Ovary (tissue), 9 donors: ENCODE results near the gene ADAMTS3. TPM values are rescaled to one million over a fixed set of nuclear protein-coding genes. Genes with fewer than 3 reads are reported as not detected.

Experiments used
- DNase-seq, 5 donors: peaks; one replicate each; pipeline ENCODE4 v3.0.0-alpha.2; 2019 to 2020
- H3K27ac ChIP-seq, 2 donors: fragments of 200-600 bp; one replicate each; pipeline versions ENCODE4 v1.5.1 to v1.8.0; 2019 to 2022
- H3K27me3 ChIP-seq: fragments of 200-600 bp; one replicate; pipeline ENCODE4 v1.8.0; 2022
- H3K36me3 ChIP-seq: fragments of 200-600 bp; sonication (generic); one replicate; pipeline ENCODE4 v1.5.1; 2019
- H3K4me1 ChIP-seq: one replicate; pipeline ENCODE4 v1.8.1; 2013; ENCODE audit warnings: mild to moderate bottlenecking, moderate library complexity; ENCODE audit not compliant: insufficient read depth
- H3K4me3 ChIP-seq: fragments of 200-600 bp; sonication (generic); one replicate; pipeline ENCODE4 v1.5.1; 2017
- H3K9me3 ChIP-seq, 2 donors: fragments of 200-600 bp in 1 of 2; sonication (generic) in 1 of 2; one replicate each; pipeline versions ENCODE4 v1.5.1 to v1.8.1; 2013 to 2019; ENCODE audit warnings: mild to moderate bottlenecking in 1 of 2, moderate library complexity in 1 of 2
- CTCF ChIP-seq, 3 donors: fragments of 450-650 bp in 2 of 3; fragments of 200-600 bp in 1 of 3; IDR thresholded peaks; one replicate each; pipeline versions ENCODE4 v1.5.1 to v1.8.0; 2016 to 2022; ENCODE audit warnings: antibody characterized with exemption in 3 of 3, mild to moderate bottlenecking in 1 of 3
- EP300 ChIP-seq: sonication (generic); formaldehyde crosslinking; IDR thresholded peaks from one replicate; pipeline ENCODE4 v1.6.1; 2017; ENCODE audit warnings: antibody characterized with exemption
- POLR2A ChIP-seq: fragments of 450-650 bp; IDR thresholded peaks from one replicate; pipeline ENCODE4 v1.6.1; 2017; ENCODE audit warnings: antibody characterized with exemption, mild to moderate bottlenecking, moderate library complexity
- WGBS, 3 donors: extraction: QIAGEN DNeasy Blood & Tissue Kit in 1 of 3; methylation state at CpG; one replicate each; pipeline versions ENCODE4 v1.1.5 to v1.1.7; 2013 to 2017; 5-methylcytosine and 5-hydroxymethylcytosine counted together
- intact Hi-C, 4 donors: fragments of 100-400 bp; cut with DNase I; formaldehyde crosslinking; loops; one replicate each; pipeline versions ENCODE4 v1.11.0 to v1.15.1; 2022 to 2023
- polyA plus RNA-seq, 2 donors: library from polyadenylated mRNA; stranded (reverse); fragments of 200-250 nt in 1 of 2; fragments of 350-450 nt in 1 of 2; fragmentation: Illumina TruSeq in 1 of 2; extraction: RNeasy Lipid Tissue Mini Kit (QIAGEN cat#74804) in 1 of 2; gene quantifications; one replicate each; pipeline ENCODE4 v1.2.3, GENCODE V29; 2013 to 2014
- total RNA-seq, 7 donors: library from RNA; depleted of rRNA in 2 of 7; stranded (reverse); fragments of >200 nt in 2 of 7; fragmentation: NEBNext Ultra II Directional in 3 of 7; extraction: Animal tissue kit (Norgen Biotek cat#: 25700) in 3 of 7; gene quantifications; one replicate each; pipeline versions ENCODE4 v1.1.0 to v1.2.4, GENCODE V29; 2016 to 2023
- donor health status: DM: no; HTN: no; CAD: no; lungs with moderate emphysema.
- donor health status: DM: no; HTN: no; CAD: no.
- donor health status: Bipolar disorder and iron deficiency.
- donor health status: DM: yes; HTN: yes; CAD: no.
- donor health status: DM: no; HTN: no; CAD: no.
- donor health status: DM: yes; HTN: yes; CAD: no.

Gene ADAMTS3
- total and polyA plus RNA-seq, 9 donors: 1.2 to 6.6 (median 4.6) TPM

DNA sequence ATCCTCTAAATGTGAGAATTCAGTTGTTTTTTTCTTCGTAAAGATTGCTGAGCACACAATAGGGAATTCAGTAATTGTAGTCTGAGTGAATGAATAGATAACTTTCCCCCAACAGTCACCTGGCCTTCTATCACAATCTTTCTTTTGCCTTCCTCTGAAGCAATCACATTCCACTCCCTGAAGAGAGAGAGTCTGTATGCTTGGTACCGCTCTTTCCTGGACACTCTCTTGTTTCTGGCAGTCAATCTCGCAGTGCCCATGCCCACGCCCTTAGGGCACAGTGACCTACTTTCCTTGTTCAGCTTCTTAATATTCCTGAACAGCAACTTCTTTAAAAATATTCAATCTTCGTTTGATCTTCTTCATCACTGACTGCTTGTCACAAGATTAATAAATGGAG, 255.9 kb downstream of the ADAMTS3 start:
- H3K36me3 ChIP-seq: no peaks in the 10 kb centered on the region
- TF ChIP-seq POLR2A (no peak), CTCF (IDR thresholded peaks at IDR 0.05) (no peak), EP300 (no peak)
- no peak for DNase-seq
- peaks cover 4% of the 10 kb centered on the region for H3K4me1 ChIP-seq
- H3K27ac ChIP-seq: no peak overlapping the region
- H3K4me3 ChIP-seq: no peak overlapping the region
- H3K27me3 ChIP-seq: no peaks in the 10 kb centered on the region
- no peaks in the 10 kb centered on the region for H3K9me3 ChIP-seq
- intact Hi-C loops: no loop called here
- WGBS, 3 donors: 82 to 86% (median 83%) methylated on average over 5 of the region's 5 CpGs

DNA sequence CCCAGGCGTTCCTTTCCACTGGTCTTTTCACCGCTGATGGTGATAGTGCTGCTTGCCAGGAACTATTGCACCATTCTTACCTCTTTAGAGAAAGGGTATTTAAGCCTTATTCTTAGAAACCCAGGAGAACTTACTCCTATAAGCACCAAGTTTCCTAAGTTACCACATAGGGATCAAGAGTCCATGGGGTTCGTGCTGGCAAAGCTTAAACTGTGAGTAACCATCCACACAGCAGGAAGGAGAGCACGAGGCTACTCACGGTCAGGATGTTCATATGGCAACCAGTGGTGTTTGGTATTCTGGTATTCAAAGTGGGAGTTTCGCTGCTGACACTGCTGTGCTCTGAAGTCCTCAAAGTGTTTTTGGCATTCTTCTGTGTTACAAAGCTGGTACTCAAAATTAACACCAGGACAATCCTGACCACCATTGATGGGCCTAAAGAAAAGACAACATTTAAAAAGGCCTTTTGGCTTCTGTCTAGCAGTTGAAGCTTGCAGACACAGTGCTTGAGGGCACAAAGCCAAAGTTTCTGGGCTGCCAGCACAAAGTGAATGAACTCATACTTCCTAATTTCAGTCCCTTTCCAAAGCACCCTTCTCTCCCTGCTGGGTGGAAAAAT, 256.9 kb downstream of the ADAMTS3 start:
- intact Hi-C loops: no loop called here
- Histone ChIP-seq H3K9me3 (no peaks in the 10 kb centered on the region), H3K27me3 (no peaks in the 10 kb centered on the region), H3K36me3 (no peaks in the 10 kb centered on the region), H3K4me3 (no peak overlapping the region), H3K27ac (no peak overlapping the region), H3K4me1 (peaks cover 4% of the 10 kb centered on the region)
- peak; percentile 65 to 80 (median 74) for DNase-seq
- TF ChIP-seq CTCF (IDR thresholded peaks at IDR 0.05) (no peak), POLR2A (no peak), EP300 (no peak)
- WGBS, 3 donors: 23 to 35% (median 26%) methylated on average over 6 of the region's 6 CpGs

GRCh38 chr4:72311291-72311690, 257.7 kb downstream of the ADAMTS3 start:
- H3K4me3 ChIP-seq: no peak overlapping the region
- no peaks in the 10 kb centered on the region for H3K27me3 ChIP-seq
- DNase-seq: no peak
- TF ChIP-seq POLR2A (no peak), EP300 (no peak), CTCF (IDR thresholded peaks at IDR 0.05) (no peak)
- no peaks in the 10 kb centered on the region for H3K36me3 ChIP-seq
- no peak overlapping the region for H3K27ac ChIP-seq
- no peaks in the 10 kb centered on the region for H3K9me3 ChIP-seq
- peaks cover 4% of the 10 kb centered on the region for H3K4me1 ChIP-seq
- intact Hi-C loops: no loop called here
- 92 to 96% (median 94%) methylated on average over 3 of the region's 3 CpGs for WGBS, 3 donors

GRCh38 chr4:72305620-72306019, 263.4 kb downstream of the ADAMTS3 start:
- no peak for DNase-seq
- H3K4me1 ChIP-seq: no peaks in the 10 kb centered on the region
- no peak for TF ChIP-seq POLR2A
- no peak for TF ChIP-seq CTCF (IDR thresholded peaks at IDR 0.05)
- TF ChIP-seq EP300: no peak
- no peak overlapping the region for H3K4me3 ChIP-seq
- no peaks in the 10 kb centered on the region for H3K36me3 ChIP-seq
- no peak overlapping the region for H3K27ac ChIP-seq
- 96 to 98% (median 97%) methylated on average over 9 of the region's 9 CpGs for WGBS, 3 donors
- no peaks in the 10 kb centered on the region for H3K27me3 ChIP-seq
- H3K9me3 ChIP-seq: no peaks in the 10 kb centered on the region
- intact Hi-C loops: no loop called here
